Measurements from ENCODE around the gene MBNL2. TPM values are rescaled to one million over a fixed set of nuclear protein-coding genes. Genes with fewer than 3 reads are reported as not detected.

MBNL2 gene
- total RNA-seq, 1 experiment from 2014 or later = 0.17 TPM

DNA sequence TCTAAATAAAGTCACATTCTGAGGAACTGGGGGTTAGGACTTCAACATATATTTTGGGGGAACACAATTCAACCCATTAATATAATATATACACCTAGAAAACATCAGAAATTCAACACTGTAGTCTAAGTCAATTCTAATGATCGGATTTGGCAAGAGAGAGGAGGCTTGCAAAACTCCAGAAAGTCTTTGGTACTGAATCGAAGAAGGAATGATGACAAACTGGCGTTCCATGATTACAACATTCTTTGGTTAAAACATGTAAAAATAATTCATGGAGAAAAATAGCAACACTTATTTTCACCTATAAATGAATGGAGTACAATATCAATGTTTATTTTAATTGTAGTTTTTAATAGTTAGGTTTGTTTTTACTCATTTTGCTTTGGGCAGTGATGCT lies 62.4 kb downstream of the MBNL2 start:
- H3K79me2 ChIP-seq (ENCODE audit: insufficient read depth, low read length) = no peaks in the 10 kb centered on the region
- no peak overlapping the region for H3K9ac ChIP-seq (ENCODE audit: extremely low read depth, insufficient read length, low read length)
- no peak overlapping the region for H2BK15ac ChIP-seq (ENCODE audit: low read depth, low read length)
- Mint-ChIP-seq H3K4me3 (no peak overlapping the region), H3K9me3 (no peaks in the 10 kb centered on the region), H3K27ac (no peak overlapping the region), H3K4me1 (peaks cover 0 to 4% of the 10 kb centered on the region in 2 experiments; a peak in 1 of 4 replicates), H3K36me3 (ENCODE audit: insufficient read depth in 1 of 3, low read depth in 3 of 3) (no peaks in the 10 kb centered on the region), H3K27me3 (ENCODE audit: low read depth) (peaks cover 10% of the 10 kb centered on the region; the same call in 1 of the 2 replicates)
- H3K23ac ChIP-seq (ENCODE audit: insufficient read length, low read depth, low read length) = no peak overlapping the region
- H2AFZ ChIP-seq (ENCODE audit: low read length) = no peak overlapping the region
- no peak overlapping the region for H3T11ph ChIP-seq (ENCODE audit: low read length)
- no peak overlapping the region for H3K4me2 ChIP-seq (ENCODE audit: insufficient read depth, insufficient read length, low read length)
- H2AK5ac ChIP-seq (ENCODE audit: insufficient read length, low read length) = no peak overlapping the region
- no peak overlapping the region for H3K14ac ChIP-seq (ENCODE audit: insufficient read depth, low read length)
- no peaks in the 10 kb centered on the region for H3K27me3 ChIP-seq (ENCODE audit: insufficient read depth, low read length)
- H3K56ac ChIP-seq (ENCODE audit: insufficient read length, low read depth, low read length) = no peak overlapping the region
- H2BK12ac ChIP-seq (ENCODE audit: insufficient read length, low read depth, low read length) = no peak overlapping the region
- H2BK5ac ChIP-seq (ENCODE audit: insufficient read length, low read length) = no peak overlapping the region
- H3K4me1 ChIP-seq (ENCODE audit: insufficient read depth, low read length) = no peaks in the 10 kb centered on the region
- no peak overlapping the region for H3K4ac ChIP-seq (ENCODE audit: low read depth, low read length)
- H3K23me2 ChIP-seq (ENCODE audit: insufficient read length, low read depth, low read length, poor library complexity, severe bottlenecking) = no peaks in the 10 kb centered on the region
- no peaks in the 10 kb centered on the region for H4K20me1 ChIP-seq (ENCODE audit: control insufficient read depth, insufficient read depth, insufficient read length)
- no peak overlapping the region for H3K18ac ChIP-seq (ENCODE audit: insufficient read length, low read depth, low read length)
- no peak overlapping the region for H4K91ac ChIP-seq (ENCODE audit: insufficient read length, low read depth, low read length)
- H3K27ac ChIP-seq (ENCODE audit: insufficient read length, low read depth, low read length) = no peak overlapping the region
- no peak overlapping the region for H4K5ac ChIP-seq (ENCODE audit: insufficient read length, low read depth, low read length)
- WGBS (ENCODE audit: extremely low coverage, insufficient read length, low lambda C conversion rate) = no CpG with 5 or more reads among the region's 3 CpGs
- no peak overlapping the region for H4K8ac ChIP-seq (replicated peaks; ENCODE audit: insufficient read length, low read depth, low read length)
- no peak for TF ChIP-seq CTCF (conservative IDR thresholded peaks at IDR 0.05)
- no peak overlapping the region for H2BK20ac ChIP-seq (ENCODE audit: low read depth, low read length, poor library complexity, severe bottlenecking)
- DNase-seq = no peak
- no peaks in the 10 kb centered on the region for H3K9me3 ChIP-seq (ENCODE audit: control insufficient read depth, low read depth, low read length)
- no peak overlapping the region for H2BK120ac ChIP-seq (ENCODE audit: low read depth, low read length, poor library complexity, severe bottlenecking)
- H3K79me1 ChIP-seq (ENCODE audit: insufficient read depth, low read depth, low read length, poor library complexity, severe bottlenecking) = no peaks in the 10 kb centered on the region

Measured in H9 (cell line).